B cell (primary cell): ENCODE results near the gene ACHE. TPM values are rescaled to one million over a fixed set of nuclear protein-coding genes. Genes with fewer than 3 reads are reported as not detected.

Experiments used
- ATAC-seq: fragments of 200-7000 bp; cut with Tn5 transposase; one replicate; pipeline ENCODE4 v1.10.0; 2021; ENCODE audit warnings: low read depth, mild to moderate bottlenecking, moderate number of reproducible peaks, moderate library complexity
- CTCF ChIA-PET: fragments of 350-600 bp; sonication (Branson Sonifier 250); formaldehyde crosslinking; loops from one replicate; lab custom pipeline; 2021; ENCODE audit warnings: antibody characterized with exemption, inconsistent platforms; lab: Charles Lee
- POLR2A ChIA-PET: fragments of 350-600 bp; sonication (Branson Sonifier 250); formaldehyde crosslinking; loops from one replicate; lab custom pipeline; 2021; ENCODE audit warnings: antibody characterized with exemption; lab: Charles Lee
- DNase-seq: peaks from one replicate; pipeline ENCODE4 v3.0.0; 2013
- H2AFZ ChIP-seq: 2 replicates; pipeline ENCODE4 v1.6.1; 2012; ENCODE audit warnings: mild to moderate bottlenecking, low read depth, low read length; ENCODE audit not compliant: insufficient read depth, poor library complexity, severe bottlenecking
- H3K27ac ChIP-seq, 2 donors: 1 replicate in 1 of 2; 2 replicates in 1 of 2; pipeline ENCODE4 v1.5.1; 2012 to 2013; ENCODE audit warnings: low read length in 2 of 2, mild to moderate bottlenecking in 2 of 2, moderate library complexity in 1 of 2
- H3K27me3 ChIP-seq, 4 experiments: fragments of 200-600 bp in 1 of 4; sonication (generic) in 1 of 4; replicated peaks in 1 of 4; 1 replicate in 2 of 4; 2 replicates in 2 of 4; pipeline versions ENCODE4 v1.6.1 to v1.7.0; 2013 to 2016; ENCODE audit warnings: low read length in 3 of 4, mild to moderate bottlenecking in 2 of 4, mixed read lengths in 1 of 4, moderate library complexity in 1 of 4; ENCODE audit not compliant: insufficient read depth in 4 of 4, control insufficient read depth in 3 of 4; ENCODE audit errors: control extremely low read depth in 1 of 4
- H3K36me3 ChIP-seq, 2 experiments: replicated peaks in 1 of 2; 1 replicate in 1 of 2; 2 replicates in 1 of 2; pipeline versions ENCODE4 v1.6.1 to v1.7.1; 2013; ENCODE audit warnings: low read length in 1 of 2; ENCODE audit not compliant: insufficient read depth in 2 of 2, control insufficient read depth in 1 of 2; ENCODE audit errors: control extremely low read depth in 1 of 2, extremely low read depth in 1 of 2
- H3K4me1 ChIP-seq, 2 donors: fragments of 200-600 bp in 1 of 2; sonication (generic) in 1 of 2; 1 replicate in 1 of 2; 2 replicates in 1 of 2; pipeline versions ENCODE4 v1.5.1 to v1.6.1; 2013 to 2017; ENCODE audit warnings: low read length in 2 of 2; ENCODE audit not compliant: control insufficient read depth in 2 of 2, insufficient read depth in 2 of 2
- H3K4me2 ChIP-seq: replicated peaks from 2 replicates; pipeline ENCODE3; 2012; ENCODE audit warnings: mild to moderate bottlenecking, low read depth, low read length; ENCODE audit not compliant: poor library complexity, severe bottlenecking
- H3K4me3 ChIP-seq, 5 experiments: fragments of 200-600 bp in 1 of 5; sonication (generic) in 1 of 5; 1 replicate in 3 of 5; 2 replicates in 2 of 5; pipeline versions ENCODE4 v1.5.1 to v1.7.0; 2011 to 2016; ENCODE audit warnings: low read length in 4 of 5, mild to moderate bottlenecking in 4 of 5, low read depth in 2 of 5, control low read depth in 1 of 5, moderate library complexity in 1 of 5; ENCODE audit not compliant: insufficient read depth in 1 of 5; ENCODE audit errors: control extremely low read depth in 1 of 5, extremely low read depth in 1 of 5
- H3K79me2 ChIP-seq: fragments of 200-600 bp; sonication (generic); one replicate; pipeline ENCODE4 v1.6.0; 2016; ENCODE audit warnings: low read length; ENCODE audit not compliant: control insufficient read depth, insufficient read depth
- H3K9ac ChIP-seq: fragments of 200-600 bp; sonication (generic); 2 replicates; pipeline ENCODE4 v1.6.1; 2017; ENCODE audit warnings: mild to moderate bottlenecking, low read length, moderate library complexity
- H3K9me3 ChIP-seq, 3 donors: one replicate each; pipeline versions ENCODE4 v1.6.1 to v1.7.1; 2013; ENCODE audit warnings: low read length in 2 of 3; ENCODE audit not compliant: control insufficient read depth in 2 of 3, insufficient read depth in 1 of 3; ENCODE audit errors: control extremely low read depth in 1 of 3
- H4K20me1 ChIP-seq: 2 replicates; pipeline ENCODE4 v1.6.0; 2012; ENCODE audit warnings: mild to moderate bottlenecking, low read length; ENCODE audit not compliant: insufficient read depth, control insufficient read depth, poor library complexity, severe bottlenecking
- H3K27ac Mint-ChIP-seq: one replicate; pipeline ENCODE4 v1.8.0; 2021; ENCODE audit warnings: mixed read lengths
- H3K27me3 Mint-ChIP-seq: one replicate; pipeline ENCODE4 v1.8.0; 2021; ENCODE audit warnings: mixed read lengths
- H3K4me1 Mint-ChIP-seq: one replicate; pipeline ENCODE4 v1.8.0; 2021; ENCODE audit warnings: mixed read lengths
- H3K4me3 Mint-ChIP-seq: one replicate; pipeline ENCODE4 v1.8.0; 2021; ENCODE audit warnings: mixed read lengths
- H3K9me3 Mint-ChIP-seq: one replicate; pipeline ENCODE4 v1.8.0; 2022; ENCODE audit warnings: mixed read lengths; ENCODE audit not compliant: insufficient read depth
- EZH2 ChIP-seq: IDR thresholded peaks from 2 replicates; pipeline ENCODE4 v1.6.1; 2012; ENCODE audit warnings: borderline replicate concordance, low read depth, mild to moderate bottlenecking, moderate library complexity, low read length; ENCODE audit not compliant: insufficient read depth, poor library complexity, severe bottlenecking
- WGBS: methylation state at CpG from one replicate; pipeline ENCODE4 v1.1.5; 2013; ENCODE audit warnings: missing lambda C conversion rate; ENCODE audit not compliant: insufficient coverage; 5-methylcytosine and 5-hydroxymethylcytosine counted together
- intact Hi-C: fragments of 100-400 bp; cut with micrococcal nuclease; formaldehyde crosslinking; loops from one replicate; pipeline ENCODE4 v1.10.0; 2022
- polyA plus RNA-seq: library from polyadenylated mRNA; depleted of rRNA; stranded (reverse); fragments of >200 nt; gene quantifications from 2 replicates; pipeline ENCODE4 v1.2.3, GENCODE V29; 2012
- total RNA-seq, 2 donors: library from RNA; stranded (reverse); fragments of 120-200 nt in 1 of 2; gene quantifications; 1 replicate in 1 of 2; 2 replicates in 1 of 2; pipeline versions ENCODE4 v1.2.3 to v1.2.4, GENCODE V29; 2013 to 2022
- TF ChIP-seq, protein P1 (sequence below): fragments of 200-600 bp; IDR thresholded peaks from one replicate; pipeline ENCODE4 v1.8.0; 2022; ENCODE audit warnings: antibody characterized with exemption, mild to moderate bottlenecking

ACHE gene
- total and polyA plus RNA-seq, 2 donors (not counting 1 experiment from before 2014, with no cell fraction given), result 0.13 to 0.15 TPM

DNA sequence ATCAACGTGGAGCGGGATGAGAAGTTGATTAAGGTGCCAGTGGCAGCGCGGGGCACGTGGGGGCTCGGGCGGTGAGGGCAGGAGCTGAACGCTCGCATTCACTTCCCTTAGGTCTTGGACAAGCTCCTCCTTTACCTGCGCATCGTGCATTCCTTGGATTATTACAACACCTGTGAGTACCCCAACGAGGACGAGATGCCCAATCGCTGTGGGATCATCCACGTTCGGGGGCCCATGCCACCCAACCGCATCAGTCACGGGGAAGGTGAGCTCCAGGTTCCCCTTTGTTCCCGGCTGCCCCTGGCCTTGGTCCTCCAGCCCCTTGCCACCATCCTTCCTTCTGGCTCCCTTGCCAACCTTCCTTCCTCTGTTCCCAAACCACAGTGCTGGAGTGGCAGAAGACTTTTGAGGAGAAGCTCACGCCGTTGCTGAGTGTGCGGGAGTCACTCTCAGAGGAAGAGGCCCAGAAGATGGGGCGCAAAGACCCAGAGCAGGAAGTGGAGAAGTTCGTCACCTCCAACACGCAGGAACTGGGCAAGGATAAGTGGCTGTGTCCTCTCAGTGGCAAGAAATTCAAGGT is 8.7 kb downstream of the ACHE start:
- intact Hi-C loops, result loop anchor here (1.0 to 2.0 kb wide), 3 partner anchors 12 to 358 kb away; partner anchors contain the start of genes FIS1, SLC12A9 and SRRT
- Histone ChIP-seq H3K4me1 (peaks cover 38 to 48% of the 10 kb centered on the region in 2 donors), H3K79me2 (peaks cover 20% of the 10 kb centered on the region), H3K27me3 (peaks cover 0 to 17% (median 5%) of the 10 kb centered on the region in 4 experiments), H4K20me1 (peaks cover 35% of the 10 kb centered on the region), H3K9me3 (peaks cover 0 to 16% (median 0%) of the 10 kb centered on the region in 3 donors), H2AFZ (no peak overlapping the region), H3K4me3 (peak overlapping the region in 3 of 5 experiments; percentile 21 to 52 (median 30)), H3K4me2 (peak overlapping the region; percentile 99), H3K36me3 (peaks cover 0 to 60% of the 10 kb centered on the region in 2 experiments), H3K9ac (peak overlapping the region; percentile 6), H3K27ac (peak overlapping the region; percentile 74 to 76)
- TF ChIP-seq, protein P1, sequence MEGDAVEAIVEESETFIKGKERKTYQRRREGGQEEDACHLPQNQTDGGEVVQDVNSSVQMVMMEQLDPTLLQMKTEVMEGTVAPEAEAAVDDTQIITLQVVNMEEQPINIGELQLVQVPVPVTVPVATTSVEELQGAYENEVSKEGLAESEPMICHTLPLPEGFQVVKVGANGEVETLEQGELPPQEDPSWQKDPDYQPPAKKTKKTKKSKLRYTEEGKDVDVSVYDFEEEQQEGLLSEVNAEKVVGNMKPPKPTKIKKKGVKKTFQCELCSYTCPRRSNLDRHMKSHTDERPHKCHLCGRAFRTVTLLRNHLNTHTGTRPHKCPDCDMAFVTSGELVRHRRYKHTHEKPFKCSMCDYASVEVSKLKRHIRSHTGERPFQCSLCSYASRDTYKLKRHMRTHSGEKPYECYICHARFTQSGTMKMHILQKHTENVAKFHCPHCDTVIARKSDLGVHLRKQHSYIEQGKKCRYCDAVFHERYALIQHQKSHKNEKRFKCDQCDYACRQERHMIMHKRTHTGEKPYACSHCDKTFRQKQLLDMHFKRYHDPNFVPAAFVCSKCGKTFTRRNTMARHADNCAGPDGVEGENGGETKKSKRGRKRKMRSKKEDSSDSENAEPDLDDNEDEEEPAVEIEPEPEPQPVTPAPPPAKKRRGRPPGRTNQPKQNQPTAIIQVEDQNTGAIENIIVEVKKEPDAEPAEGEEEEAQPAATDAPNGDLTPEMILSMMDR, result no peak
- TF ChIP-seq EZH2, result no peak
- ATAC-seq (no peak), DNase-seq (no peak)
- peak overlapping the region; percentile 92 for H3K27ac Mint-ChIP-seq
- peak overlapping the region; percentile 87 for H3K4me3 Mint-ChIP-seq
- ChIA-PET POLR2A (interaction anchor here (5.6 kb wide), 1 partner anchor 11 kb away, joined by 84 read pairs; the partner anchor contains the start of gene SRRT), CTCF (interaction anchor here (1.2 to 3.8 kb wide), 4 partner anchors 12 to 182 kb away, joined by 3 to 17 read pairs (median 10); partner anchors contain the start of genes POP7, SLC12A9 and SRRT)
- H3K27me3 Mint-ChIP-seq, result peaks cover 10% of the 10 kb centered on the region
- H3K4me1 Mint-ChIP-seq, result peaks cover 53% of the 10 kb centered on the region
- H3K9me3 Mint-ChIP-seq, result no peaks in the 10 kb centered on the region
- 81% methylated on average over 22 of the region's 25 CpGs for WGBS
